Astrocyte of the spinal cord (primary cell): ENCODE data around the gene SCP2.

Experiments
- DNase-seq: peaks from one replicate; pipeline ENCODE4 v3.0.0; 2011; ENCODE audit warnings: low read depth, low spot score
- H3K4me3 ChIP-seq: 2 replicates; pipeline ENCODE4 v1.5.1; 2011; ENCODE audit warnings: low read depth, mild to moderate bottlenecking, low read length, moderate library complexity
- CTCF ChIP-seq: IDR thresholded peaks from 2 replicates; pipeline ENCODE4 v1.5.1; 2012; ENCODE audit warnings: low read depth, mild to moderate bottlenecking, low read length, inconsistent platforms
- in situ Hi-C: cut with HindIII; loops from 2 replicates; pipeline ENCODE4 v1.10.0; 2017; ENCODE audit warnings: low sequenced_read_pairs

Gene SCP2

GRCh38 chr1:52900402-52900801 lies 26.7 kb upstream of the SCP2 start:
- no peak overlapping the region for H3K4me3 ChIP-seq
- TF ChIP-seq CTCF, result no peak
- in situ Hi-C loops, result no loop called here
- no peak for DNase-seq

- no peak overlapping the region for H3K4me3 ChIP-seq
- no peak for DNase-seq
- peak; percentile 17 for TF ChIP-seq CTCF
- in situ Hi-C loops, result no loop called here
Measured at GRCh38 chr1:52901384-52901783, 25.7 kb upstream of the SCP2 start.

- DNase-seq, result no peak
- no peak overlapping the region for H3K4me3 ChIP-seq
- in situ Hi-C loops, result no loop called here
- TF ChIP-seq CTCF, result no peak
Measured at GRCh38 chr1:52904208-52904926, 22.7 kb upstream of the SCP2 start.

GRCh38 chr1:52904927-52905698 lies 22.0 kb upstream of the SCP2 start:
- TF ChIP-seq CTCF, result peak; percentile 54
- DNase-seq, result no peak
- in situ Hi-C loops, result no loop called here
- no peak overlapping the region for H3K4me3 ChIP-seq

GRCh38 chr1:52906135-52906603 lies 20.9 kb upstream of the SCP2 start:
- in situ Hi-C loops, result no loop called here
- H3K4me3 ChIP-seq, result no peak overlapping the region
- no peak for DNase-seq
- TF ChIP-seq CTCF, result no peak

- H3K4me3 ChIP-seq, result no peak overlapping the region
- no peak for TF ChIP-seq CTCF
- DNase-seq, result no peak
- in situ Hi-C loops, result no loop called here
Measured at GRCh38 chr1:52907068-52907811, 19.8 kb upstream of the SCP2 start.
